DND-41 (cell line): Measurements from ENCODE around the gene CATSPER4.

Source experiments
- ATAC-seq: fragments of 200-7000 bp; cut with Tn5 transposase; 3 replicates; pipeline ENCODE4 v1.9.1; 2021; ENCODE audit warnings: low read depth; ENCODE audit not compliant: insufficient read depth
- DNase-seq: peaks from one replicate; pipeline ENCODE4 v3.0.0-alpha.2; 2020
- H2AFZ ChIP-seq: 2 replicates; pipeline ENCODE4 v1.6.0; 2012; ENCODE audit warnings: low read depth, low read length
- H3K27ac ChIP-seq: 2 replicates; pipeline ENCODE4 v1.5.1; 2012; ENCODE audit warnings: low read length, inconsistent platforms
- H3K27me3 ChIP-seq: fragments of 200-600 bp; sonication (generic); 2 replicates; pipeline ENCODE4 v1.6.0; 2012; ENCODE audit warnings: low read length, mild to moderate bottlenecking, inconsistent platforms; ENCODE audit not compliant: insufficient read depth, poor library complexity
- H3K36me3 ChIP-seq: 2 replicates; pipeline ENCODE4 v1.5.1; 2012; ENCODE audit warnings: low read length, inconsistent platforms; ENCODE audit not compliant: insufficient read depth
- H3K4me1 ChIP-seq: 2 replicates; pipeline ENCODE4 v1.5.1; 2012; ENCODE audit warnings: mild to moderate bottlenecking, low read length; ENCODE audit not compliant: insufficient read depth
- H3K4me2 ChIP-seq: 2 replicates; pipeline ENCODE4 v1.6.0; 2012; ENCODE audit warnings: mild to moderate bottlenecking, moderate library complexity, low read length, inconsistent platforms; ENCODE audit not compliant: insufficient read depth
- H3K4me3 ChIP-seq, 2 experiments: fragments of 200-600 bp in 1 of 2; shearing (Covaris generic) in 1 of 2; 2 replicates each; pipeline ENCODE4 v1.5.1; 2012 to 2016; ENCODE audit warnings: inconsistent platforms in 2 of 2, low read length in 2 of 2, mild to moderate bottlenecking in 2 of 2, low read depth in 1 of 2, moderate library complexity in 1 of 2
- H3K79me2 ChIP-seq: 2 replicates; pipeline ENCODE4 v1.6.0; 2012; ENCODE audit warnings: low read length, inconsistent platforms; ENCODE audit not compliant: insufficient read depth
- H3K9ac ChIP-seq: 2 replicates; pipeline ENCODE4 v1.6.0; 2012; ENCODE audit warnings: low read depth, mild to moderate bottlenecking, inconsistent platforms, low read length, moderate library complexity
- H3K9me3 ChIP-seq: 2 replicates; pipeline ENCODE4 v1.5.1; 2012; ENCODE audit warnings: low read length, moderate library complexity, mild to moderate bottlenecking, inconsistent platforms; ENCODE audit not compliant: insufficient read depth, severe bottlenecking
- H4K20me1 ChIP-seq: 2 replicates; pipeline ENCODE4 v1.6.0; 2012; ENCODE audit warnings: low read length; ENCODE audit not compliant: insufficient read depth
- CTCF ChIP-seq: IDR thresholded peaks from 2 replicates; pipeline ENCODE4 v1.5.1; 2012; ENCODE audit warnings: borderline replicate concordance, low read length, moderate library complexity, mild to moderate bottlenecking; ENCODE audit not compliant: poor library complexity, severe bottlenecking; ENCODE audit errors: extremely low read depth
- EZH2 ChIP-seq: IDR thresholded peaks from 3 replicates; pipeline ENCODE4 v1.6.1; 2012; ENCODE audit warnings: borderline replicate concordance, low read depth, mild to moderate bottlenecking, moderate library complexity, low read length, inconsistent platforms; ENCODE audit not compliant: severe bottlenecking

The CATSPER4 gene

GRCh38 chr1:26220199-26220912, 30.0 kb downstream of the CATSPER4 start:
- Histone ChIP-seq H3K4me3 (no peak overlapping the region), H3K9me3 (no peaks in the 10 kb centered on the region), H3K36me3 (no peaks in the 10 kb centered on the region), H3K4me1 (no peaks in the 10 kb centered on the region), H3K79me2 (no peaks in the 10 kb centered on the region), H3K27me3 (no peaks in the 10 kb centered on the region), H3K9ac (no peak overlapping the region), H3K27ac (no peak overlapping the region), H3K4me2 (no peak overlapping the region), H2AFZ (no peak overlapping the region), H4K20me1 (no peaks in the 10 kb centered on the region)
- ATAC-seq (no peak), DNase-seq (no peak)
- TF ChIP-seq CTCF (no peak), EZH2 (no peak)

- Histone ChIP-seq H3K4me2 (no peak overlapping the region), H4K20me1 (no peaks in the 10 kb centered on the region), H3K27ac (no peak overlapping the region), H3K27me3 (no peaks in the 10 kb centered on the region), H3K4me1 (no peaks in the 10 kb centered on the region), H3K79me2 (no peaks in the 10 kb centered on the region), H3K4me3 (no peak overlapping the region), H2AFZ (no peak overlapping the region), H3K36me3 (no peaks in the 10 kb centered on the region), H3K9me3 (no peaks in the 10 kb centered on the region), H3K9ac (no peak overlapping the region)
- DNase-seq (no peak), ATAC-seq (no peak)
- TF ChIP-seq CTCF (no peak), EZH2 (no peak)
These were observed 30.7 kb downstream of the CATSPER4 start for GRCh38 chr1:26221094-26221493.

- H3K27ac ChIP-seq, result no peak overlapping the region
- H3K36me3 ChIP-seq, result no peaks in the 10 kb centered on the region
- DNase-seq (no peak), ATAC-seq (no peak)
- H3K4me3 ChIP-seq, result no peak overlapping the region
- H3K4me2 ChIP-seq, result no peak overlapping the region
- TF ChIP-seq CTCF, result no peak
- no peak for TF ChIP-seq EZH2
- no peak overlapping the region for H3K9ac ChIP-seq
- H2AFZ ChIP-seq, result no peak overlapping the region
- no peaks in the 10 kb centered on the region for H3K9me3 ChIP-seq
- no peaks in the 10 kb centered on the region for H3K27me3 ChIP-seq
- no peaks in the 10 kb centered on the region for H4K20me1 ChIP-seq
- H3K79me2 ChIP-seq, result no peaks in the 10 kb centered on the region
- no peaks in the 10 kb centered on the region for H3K4me1 ChIP-seq
These were observed 34.2 kb downstream of the CATSPER4 start for GRCh38 chr1:26224606-26225005.
